Skeletal muscle satellite cell (primary cell): ENCODE results near the gene MCHR1.

Source experiments
- H3K27me3 ChIP-seq: 2 replicates; pipeline ENCODE4 v1.7.0; 2013; ENCODE audit warnings: low read length; ENCODE audit not compliant: control insufficient read depth, insufficient read depth
- H3K36me3 ChIP-seq: 2 replicates; pipeline ENCODE4 v1.7.0; 2013; ENCODE audit warnings: mild to moderate bottlenecking, control low read depth, low read length; ENCODE audit not compliant: insufficient read depth
- H3K4me1 ChIP-seq: 2 replicates; pipeline ENCODE4 v1.7.0; 2013; ENCODE audit warnings: low read length; ENCODE audit not compliant: control insufficient read depth, insufficient read depth
- H3K4me2 ChIP-seq: 2 replicates; pipeline ENCODE4 v1.7.0; 2013; ENCODE audit warnings: mild to moderate bottlenecking, low read length
- H3K4me3 ChIP-seq: 2 replicates; pipeline ENCODE4 v1.7.0; 2013; ENCODE audit warnings: low read length
- H3K9ac ChIP-seq: 2 replicates; pipeline ENCODE4 v1.7.0; 2013; ENCODE audit warnings: mild to moderate bottlenecking, low read depth, low read length, moderate library complexity
- H3K9me3 ChIP-seq: replicated peaks from 2 replicates; pipeline ENCODE4 v1.7.0; 2013; ENCODE audit warnings: mild to moderate bottlenecking, control low read depth, low read length

MCHR1 gene

DNA sequence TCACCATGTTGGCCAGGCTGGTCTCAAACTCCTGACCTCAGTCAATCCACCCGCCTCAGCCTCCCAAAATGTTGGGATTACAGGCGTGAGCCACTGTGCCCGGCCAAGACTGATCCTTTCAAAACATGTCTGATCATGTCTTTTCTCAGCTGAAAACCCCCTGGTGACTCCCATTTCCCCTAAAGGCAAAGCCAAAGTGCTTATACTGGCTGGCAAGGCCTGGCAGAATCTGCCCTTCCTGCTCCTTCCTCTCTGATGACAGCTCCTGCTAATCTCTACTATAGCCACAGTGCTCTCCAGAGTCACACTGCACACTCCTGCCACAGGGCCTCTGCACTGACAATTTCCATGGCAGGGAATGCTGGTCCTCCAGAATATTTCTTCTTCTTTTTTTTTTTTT is 2.6 kb upstream of the MCHR1 start:
- no peak overlapping the region for H3K4me3 ChIP-seq

DNA sequence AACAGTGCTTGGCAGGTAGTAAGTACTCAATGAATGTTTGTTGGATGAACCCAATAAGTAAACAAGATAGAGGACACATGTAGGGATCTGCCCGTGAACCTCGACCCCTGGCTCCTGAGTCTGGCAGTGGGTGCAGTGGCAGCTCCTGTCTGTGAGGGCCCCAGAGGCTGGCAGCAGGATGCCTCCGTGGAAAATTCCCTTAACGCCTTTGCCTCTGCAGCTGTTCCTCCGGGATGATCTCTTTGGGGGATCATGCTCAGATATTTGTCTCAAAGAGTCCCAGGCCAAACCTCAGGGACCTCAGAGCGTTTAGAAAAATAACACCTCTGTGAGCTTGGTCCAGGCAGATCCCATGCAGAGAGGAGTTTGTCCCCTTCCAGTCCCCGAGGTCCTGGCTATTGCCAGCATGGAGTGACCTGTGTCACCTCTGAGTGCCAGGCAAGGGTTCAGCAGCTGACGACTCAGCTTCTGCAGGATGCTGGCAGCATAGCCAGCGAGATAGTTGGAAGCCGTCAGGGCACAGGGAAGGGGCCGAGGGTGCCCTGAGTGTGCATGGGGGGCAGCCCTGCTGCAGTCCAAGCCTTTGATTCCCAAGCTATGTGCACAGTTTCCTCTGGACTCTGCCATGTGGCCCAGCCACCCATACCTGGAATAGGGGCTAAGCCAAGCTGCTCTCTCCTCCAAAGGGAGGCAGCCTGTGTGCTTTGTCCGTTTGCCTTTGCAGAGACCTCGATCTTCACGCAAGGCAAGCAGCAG is 613 bp upstream of the MCHR1 start:
- H3K27me3 ChIP-seq = peaks cover 24% of the 10 kb centered on the region

More for the DNA sequence above, 2.6 kb upstream of the MCHR1 start:
- Histone ChIP-seq H3K9ac (no peak overlapping the region), H3K4me2 (no peak overlapping the region), H3K9me3 (no peaks in the 10 kb centered on the region), H3K27me3 (peaks cover 24% of the 10 kb centered on the region), H3K4me1 (peaks cover 17% of the 10 kb centered on the region), H3K36me3 (no peaks in the 10 kb centered on the region)

DNA sequence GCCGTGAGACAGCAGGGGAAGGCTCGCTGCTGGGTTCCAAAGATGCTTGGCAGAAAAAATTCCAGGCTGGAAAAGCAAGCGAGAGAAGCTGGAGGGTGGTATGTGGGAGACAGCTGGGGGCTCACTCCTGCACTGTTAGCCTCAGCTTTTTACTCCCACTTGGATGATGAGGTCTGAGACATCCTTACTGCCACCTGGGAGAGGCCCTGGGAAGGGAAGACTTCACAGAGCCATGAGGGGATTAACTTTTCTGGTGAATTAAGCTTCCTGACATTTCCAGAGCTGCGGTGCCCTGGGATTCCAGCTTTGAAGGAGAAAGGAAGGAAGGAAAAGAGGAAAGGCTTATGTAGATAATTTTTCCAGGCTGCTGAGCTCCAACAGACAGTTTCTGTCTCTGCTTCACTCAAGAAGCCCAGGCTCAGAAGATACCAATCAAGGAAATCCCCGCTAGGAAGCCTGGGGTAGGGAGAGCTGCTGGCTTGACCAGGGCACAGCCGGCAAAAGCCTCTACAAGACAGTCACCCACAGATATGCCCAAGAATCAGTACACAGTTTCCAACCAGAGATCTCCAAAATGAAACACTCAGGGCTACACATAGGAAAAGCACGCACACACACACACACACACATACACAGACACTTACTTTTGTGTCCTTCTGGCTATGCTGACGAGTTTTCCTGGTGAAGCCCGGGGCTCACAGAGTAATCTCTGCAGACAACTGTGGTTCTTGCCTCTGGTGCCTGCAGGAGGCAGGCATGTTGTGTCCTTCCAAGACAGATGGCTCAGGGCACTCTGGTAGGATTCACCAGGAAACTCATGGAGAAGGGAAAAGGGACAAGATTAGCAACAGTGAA is 907 bp downstream of the MCHR1 start:
- Histone ChIP-seq H3K4me3 (no peak overlapping the region), H3K9me3 (no peaks in the 10 kb centered on the region), H3K27me3 (peaks cover 24% of the 10 kb centered on the region), H3K4me2 (peak overlapping the region; percentile 81), H3K9ac (no peak overlapping the region), H3K36me3 (no peaks in the 10 kb centered on the region), H3K4me1 (peaks cover 26% of the 10 kb centered on the region)

More for the DNA sequence above, 613 bp upstream of the MCHR1 start:
- Histone ChIP-seq H3K4me2 (peak overlapping the region; percentile 81), H3K36me3 (no peaks in the 10 kb centered on the region), H3K4me3 (peak overlapping the region; percentile 58), H3K9me3 (no peaks in the 10 kb centered on the region), H3K4me1 (peaks cover 26% of the 10 kb centered on the region), H3K9ac (no peak overlapping the region)

DNA sequence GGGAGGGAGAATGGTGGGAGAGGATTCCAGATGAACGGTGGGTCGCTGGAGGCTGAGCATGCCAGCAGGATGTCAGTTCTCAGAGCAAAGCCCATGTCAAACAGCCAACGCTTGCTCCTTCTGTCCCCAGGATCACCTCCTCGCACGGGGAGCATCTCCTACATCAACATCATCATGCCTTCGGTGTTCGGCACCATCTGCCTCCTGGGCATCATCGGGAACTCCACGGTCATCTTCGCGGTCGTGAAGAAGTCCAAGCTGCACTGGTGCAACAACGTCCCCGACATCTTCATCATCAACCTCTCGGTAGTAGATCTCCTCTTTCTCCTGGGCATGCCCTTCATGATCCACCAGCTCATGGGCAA is 1.5 kb downstream of the MCHR1 start:
- H3K9me3 ChIP-seq = no peaks in the 10 kb centered on the region
- peaks cover 26% of the 10 kb centered on the region for H3K4me1 ChIP-seq
- no peak overlapping the region for H3K4me3 ChIP-seq
- no peaks in the 10 kb centered on the region for H3K36me3 ChIP-seq
- H3K9ac ChIP-seq = no peak overlapping the region
- H3K27me3 ChIP-seq = peaks cover 24% of the 10 kb centered on the region
- H3K4me2 ChIP-seq = no peak overlapping the region

DNA sequence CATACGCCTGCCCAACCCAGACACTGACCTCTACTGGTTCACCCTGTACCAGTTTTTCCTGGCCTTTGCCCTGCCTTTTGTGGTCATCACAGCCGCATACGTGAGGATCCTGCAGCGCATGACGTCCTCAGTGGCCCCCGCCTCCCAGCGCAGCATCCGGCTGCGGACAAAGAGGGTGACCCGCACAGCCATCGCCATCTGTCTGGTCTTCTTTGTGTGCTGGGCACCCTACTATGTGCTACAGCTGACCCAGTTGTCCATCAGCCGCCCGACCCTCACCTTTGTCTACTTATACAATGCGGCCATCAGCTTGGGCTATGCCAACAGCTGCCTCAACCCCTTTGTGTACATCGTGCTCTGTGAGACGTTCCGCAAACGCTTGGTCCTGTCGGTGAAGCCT is 2.2 kb downstream of the MCHR1 start:
- Histone ChIP-seq H3K9ac (no peak overlapping the region), H3K4me2 (no peak overlapping the region), H3K4me1 (peaks cover 26% of the 10 kb centered on the region), H3K4me3 (no peak overlapping the region), H3K9me3 (no peaks in the 10 kb centered on the region), H3K27me3 (peaks cover 24% of the 10 kb centered on the region), H3K36me3 (no peaks in the 10 kb centered on the region)

DNA sequence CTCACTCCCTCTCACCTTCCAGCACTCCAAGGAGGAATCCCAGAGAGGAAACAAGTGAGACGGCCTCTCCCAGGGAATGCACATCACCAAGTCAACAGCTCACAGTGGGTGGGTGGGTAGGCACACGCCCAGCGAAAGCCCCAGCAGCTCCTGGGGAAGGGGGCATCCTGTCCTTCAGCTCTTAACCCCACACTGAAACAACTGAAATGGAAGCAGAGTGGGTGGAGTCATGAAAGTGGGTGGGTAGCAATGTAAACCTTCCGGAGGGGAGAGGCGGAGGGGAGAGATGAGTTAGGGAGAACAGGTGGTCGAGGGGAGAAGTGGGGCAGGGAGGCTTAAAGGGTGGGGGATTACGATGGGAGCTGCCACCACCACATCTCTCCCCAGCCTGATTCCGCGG is 5.4 kb downstream of the MCHR1 start:
- Histone ChIP-seq H3K9me3 (no peaks in the 10 kb centered on the region), H3K4me3 (no peak overlapping the region), H3K9ac (no peak overlapping the region), H3K36me3 (no peaks in the 10 kb centered on the region), H3K4me1 (peaks cover 12% of the 10 kb centered on the region), H3K27me3 (peaks cover 11% of the 10 kb centered on the region), H3K4me2 (no peak overlapping the region)

DNA sequence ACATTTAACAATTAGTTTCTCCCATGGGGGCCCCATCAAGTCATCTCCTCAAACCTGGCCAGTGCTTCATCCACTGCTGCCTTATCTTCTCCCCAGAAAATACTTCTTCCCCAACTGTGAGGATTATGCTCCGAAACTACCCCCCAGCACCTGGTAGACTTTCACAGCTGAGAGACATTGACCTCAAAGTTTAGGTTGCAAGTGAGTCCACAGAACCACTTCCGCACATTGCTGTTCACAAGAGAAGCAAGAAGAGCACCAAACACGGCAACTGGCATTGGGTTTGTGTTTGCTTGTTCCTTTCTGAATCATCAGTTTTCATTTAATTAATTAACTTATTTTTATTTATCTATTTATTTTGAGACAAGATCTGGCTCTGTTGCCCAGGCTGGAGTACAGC is 6.1 kb downstream of the MCHR1 start:
- no peaks in the 10 kb centered on the region for H3K9me3 ChIP-seq
- H3K4me3 ChIP-seq = no peak overlapping the region
- no peaks in the 10 kb centered on the region for H3K36me3 ChIP-seq
- peaks cover 9% of the 10 kb centered on the region for H3K4me1 ChIP-seq
- H3K27me3 ChIP-seq = peaks cover 12% of the 10 kb centered on the region
- H3K9ac ChIP-seq = no peak overlapping the region
- H3K4me2 ChIP-seq = no peak overlapping the region

DNA sequence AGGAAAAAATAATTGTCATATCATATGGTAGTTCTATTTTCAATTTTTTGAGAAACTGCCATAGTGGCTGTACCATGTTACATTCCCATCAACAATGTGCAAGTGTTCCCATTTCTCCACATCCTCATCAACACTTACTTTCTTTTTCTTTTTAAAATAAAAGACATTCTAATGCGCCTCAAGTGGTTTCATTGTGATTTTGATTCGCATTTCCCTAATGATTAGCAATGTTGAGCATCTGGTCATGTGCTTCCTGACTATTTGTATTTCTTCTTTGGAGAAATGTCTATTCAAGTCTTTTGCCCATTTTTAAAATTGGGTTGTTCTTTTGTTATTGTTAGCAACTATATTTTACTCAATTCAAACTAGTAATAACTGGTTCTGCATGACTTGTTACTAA is 8.4 kb downstream of the MCHR1 start:
- H3K4me1 ChIP-seq = peaks cover 4% of the 10 kb centered on the region
- no peak overlapping the region for H3K9ac ChIP-seq
- H3K36me3 ChIP-seq = no peaks in the 10 kb centered on the region
- H3K4me3 ChIP-seq = no peak overlapping the region
- no peak overlapping the region for H3K4me2 ChIP-seq
- no peaks in the 10 kb centered on the region for H3K9me3 ChIP-seq
- H3K27me3 ChIP-seq = peaks cover 15% of the 10 kb centered on the region

DNA sequence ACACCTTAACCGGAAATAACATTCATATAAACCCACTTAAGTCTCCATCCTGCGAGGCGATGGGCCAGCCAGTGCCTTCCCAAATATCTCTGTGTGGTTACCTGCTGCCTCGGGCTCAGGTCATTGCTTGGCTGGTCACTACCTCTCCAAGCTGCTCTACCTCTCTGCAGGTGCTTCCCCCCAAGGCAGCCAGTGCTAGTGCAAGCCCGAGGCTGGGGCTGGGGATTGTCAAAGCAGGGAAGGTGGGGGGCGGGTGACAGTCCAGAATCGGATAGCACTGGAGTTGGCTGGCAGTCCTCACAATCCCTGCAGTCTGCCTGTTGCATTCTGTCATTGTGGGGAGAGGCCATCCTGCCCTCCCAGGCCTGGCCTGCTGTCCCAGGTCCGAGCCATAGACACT is 11.1 kb downstream of the MCHR1 start:
- H3K4me1 ChIP-seq = no peaks in the 10 kb centered on the region
- H3K9me3 ChIP-seq = no peaks in the 10 kb centered on the region
- peaks cover 24% of the 10 kb centered on the region for H3K27me3 ChIP-seq
- no peaks in the 10 kb centered on the region for H3K36me3 ChIP-seq
- no peak overlapping the region for H3K9ac ChIP-seq
- H3K4me3 ChIP-seq = no peak overlapping the region
- no peak overlapping the region for H3K4me2 ChIP-seq

DNA sequence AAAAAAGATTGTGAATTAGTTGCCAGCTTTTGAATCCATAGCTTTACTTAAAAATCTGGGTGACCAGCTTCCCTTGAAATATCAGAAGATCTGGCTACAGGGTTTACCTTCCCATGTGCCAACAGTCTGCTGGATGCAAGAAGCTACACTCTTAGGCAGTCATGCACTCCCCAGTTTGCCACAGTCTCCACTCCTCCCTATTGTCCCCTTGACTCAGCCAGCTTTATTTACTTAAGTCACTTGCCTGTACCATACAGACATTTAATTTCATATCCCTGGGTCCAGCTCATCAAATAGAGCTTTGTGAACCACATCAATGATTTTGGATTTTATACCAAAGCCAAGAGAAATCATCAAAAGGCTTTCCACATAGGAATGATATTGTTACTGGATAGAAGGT is 12.2 kb downstream of the MCHR1 start:
- H3K36me3 ChIP-seq = no peaks in the 10 kb centered on the region
- no peaks in the 10 kb centered on the region for H3K9me3 ChIP-seq
- H3K4me2 ChIP-seq = no peak overlapping the region
- no peaks in the 10 kb centered on the region for H3K4me1 ChIP-seq
- H3K9ac ChIP-seq = no peak overlapping the region
- H3K27me3 ChIP-seq = peaks cover 33% of the 10 kb centered on the region
- no peak overlapping the region for H3K4me3 ChIP-seq

DNA sequence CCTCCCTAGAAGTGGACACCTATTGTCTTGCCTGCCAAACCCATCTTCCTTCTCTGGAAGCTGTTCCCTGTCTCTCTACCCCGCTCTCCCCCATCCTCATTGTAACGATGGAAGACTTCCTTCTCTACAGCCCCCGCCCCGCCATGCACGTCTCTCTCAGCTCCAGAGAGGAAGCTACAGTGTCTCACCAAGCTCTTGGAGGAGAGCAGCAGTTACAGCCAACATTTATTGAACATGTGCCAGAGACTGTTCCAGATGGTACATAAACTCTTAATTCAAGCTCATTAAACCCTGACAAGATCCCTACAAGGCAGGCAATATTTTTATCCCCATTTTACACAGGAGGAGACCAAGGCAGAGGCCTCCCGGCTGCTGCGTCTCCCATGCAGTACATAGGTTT is 15.1 kb downstream of the MCHR1 start:
- Histone ChIP-seq H3K9me3 (no peaks in the 10 kb centered on the region), H3K4me1 (no peaks in the 10 kb centered on the region), H3K27me3 (peaks cover 44% of the 10 kb centered on the region), H3K4me3 (no peak overlapping the region), H3K9ac (no peak overlapping the region), H3K36me3 (no peaks in the 10 kb centered on the region), H3K4me2 (no peak overlapping the region)
